Osteocyte (in vitro differentiated cells): Measurements from ENCODE around the gene TEX2. TPM values are rescaled to one million over a fixed set of nuclear protein-coding genes. Genes with fewer than 3 reads are reported as not detected.

ENCODE experiments used
- DNase-seq: peaks from one replicate; pipeline ENCODE4 v3.0.0; 2021; ENCODE audit warnings: mixed read lengths; ENCODE audit not compliant: unreplicated experiment; ENCODE audit errors: extremely low spot score
- H3K27ac Mint-ChIP-seq: one replicate; pipeline ENCODE4 v1.8.0; 2021; ENCODE audit warnings: mild to moderate bottlenecking, mixed read lengths; ENCODE audit not compliant: unreplicated experiment
- H3K27me3 Mint-ChIP-seq: one replicate; pipeline ENCODE4 v1.8.0; 2021; ENCODE audit warnings: mixed read lengths; ENCODE audit not compliant: unreplicated experiment
- H3K36me3 Mint-ChIP-seq: one replicate; pipeline ENCODE4 v1.8.0; 2021; ENCODE audit warnings: mixed read lengths; ENCODE audit not compliant: unreplicated experiment
- H3K4me1 Mint-ChIP-seq: one replicate; pipeline ENCODE4 v1.8.0; 2021; ENCODE audit warnings: mixed read lengths; ENCODE audit not compliant: unreplicated experiment
- H3K4me3 Mint-ChIP-seq: one replicate; pipeline ENCODE4 v1.8.0; 2021; ENCODE audit warnings: mild to moderate bottlenecking, moderate library complexity, mixed read lengths; ENCODE audit not compliant: unreplicated experiment
- H3K9me3 Mint-ChIP-seq: one replicate; pipeline ENCODE4 v1.8.0; 2021; ENCODE audit warnings: mixed read lengths; ENCODE audit not compliant: unreplicated experiment
- CTCF ChIP-seq: fragments of 200-600 bp; sonication (generic); IDR thresholded peaks from 2 replicates; pipeline ENCODE4 v1.5.0; 2021; ENCODE audit warnings: antibody characterized with exemption, mild to moderate bottlenecking, moderate library complexity
- total RNA-seq: library from RNA; stranded (reverse); gene quantifications from 2 replicates; pipeline ENCODE4 v1.2.1, GENCODE V29; 2021

The TEX2 gene
- total RNA-seq, 1 donor from 2014 or later: 73.5 TPM

GRCh38 chr17:64147110-64148016 is 115.7 kb downstream of the TEX2 start:
- peak overlapping the region; percentile 74 for H3K27ac Mint-ChIP-seq
- no peak for DNase-seq
- no peak overlapping the region for H3K4me3 Mint-ChIP-seq

DNA sequence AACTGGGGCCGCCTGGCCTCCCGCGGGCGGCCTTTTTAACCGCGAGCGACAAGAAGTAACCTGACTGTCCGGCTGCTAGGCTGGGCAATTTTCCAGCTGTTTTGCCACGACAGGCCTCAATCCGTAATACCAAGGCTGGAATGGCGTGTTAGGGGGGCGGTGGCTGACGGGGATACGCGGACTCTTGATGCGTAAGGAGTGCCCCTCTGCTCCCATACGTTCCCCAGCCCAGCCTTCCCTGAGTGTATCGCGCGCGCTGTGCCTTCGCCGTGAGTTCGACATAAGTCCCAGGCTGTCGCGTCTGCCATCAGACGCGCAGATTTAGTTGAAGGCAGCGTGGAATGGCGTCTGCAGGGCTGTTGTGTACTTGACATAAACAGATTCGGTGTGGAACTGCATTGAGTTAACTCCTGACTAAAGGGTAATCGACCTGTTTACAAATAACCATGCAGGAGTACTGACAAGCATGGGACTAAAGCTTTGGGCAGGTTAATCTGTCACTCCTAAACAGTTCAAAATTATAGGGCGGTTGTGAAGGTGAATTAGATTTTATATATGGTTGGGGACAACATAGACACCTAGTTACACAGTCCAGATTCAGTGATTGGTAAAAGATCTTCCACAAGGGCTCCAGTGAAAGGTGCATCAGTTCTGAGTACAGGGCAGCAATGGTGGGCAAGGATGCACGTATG is 116.5 kb downstream of the TEX2 start:
- DNase-seq: no peak
- Mint-ChIP-seq H3K4me1 (peaks cover 22% of the 10 kb centered on the region), H3K27me3 (no peaks in the 10 kb centered on the region), H3K27ac (no peak overlapping the region), H3K4me3 (no peak overlapping the region), H3K36me3 (peaks cover 23% of the 10 kb centered on the region), H3K9me3 (no peaks in the 10 kb centered on the region)
- TF ChIP-seq CTCF: no peak

More at GRCh38 chr17:64147110-64148016, 115.7 kb downstream of the TEX2 start:
- Mint-ChIP-seq H3K27me3 (no peaks in the 10 kb centered on the region), H3K36me3 (peaks cover 29% of the 10 kb centered on the region), H3K9me3 (no peaks in the 10 kb centered on the region), H3K4me1 (peaks cover 22% of the 10 kb centered on the region)
- no peak for TF ChIP-seq CTCF

DNA sequence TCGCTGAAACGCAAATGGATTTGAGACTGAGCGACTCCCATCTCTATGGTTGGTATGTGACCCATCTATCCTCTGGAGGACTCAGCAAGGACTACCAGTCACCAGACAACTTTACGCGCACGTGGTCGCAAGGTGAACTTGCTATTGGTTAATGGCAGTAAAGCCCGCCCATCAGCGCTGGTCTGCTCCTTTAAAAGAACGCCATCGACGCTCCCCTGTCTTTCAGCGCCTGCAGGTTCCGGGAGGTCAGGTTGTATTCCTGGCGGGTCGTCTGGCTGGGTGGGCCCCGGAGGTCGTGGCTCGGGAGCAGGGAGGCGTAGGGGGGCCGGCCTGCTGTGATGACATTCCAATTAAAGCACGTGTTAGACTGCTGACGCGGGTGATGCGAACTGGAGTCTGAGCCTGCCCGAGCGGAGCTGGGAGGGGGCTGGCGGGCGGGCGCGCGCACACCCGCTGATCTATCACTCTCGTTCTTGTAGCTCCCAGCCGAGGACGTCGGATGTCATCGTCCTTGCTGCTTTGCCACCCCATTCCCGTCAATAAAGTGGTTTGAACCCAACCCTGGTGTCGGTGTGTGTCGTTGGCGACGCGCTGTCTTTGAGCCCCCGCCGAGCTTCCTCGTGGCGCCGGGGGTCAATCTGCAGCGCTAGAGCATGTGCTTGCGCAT is 117.2 kb downstream of the TEX2 start:
- no peak for TF ChIP-seq CTCF
- no peak overlapping the region for H3K4me3 Mint-ChIP-seq
- peaks cover 22% of the 10 kb centered on the region for H3K4me1 Mint-ChIP-seq
- no peaks in the 10 kb centered on the region for H3K27me3 Mint-ChIP-seq
- H3K36me3 Mint-ChIP-seq: peaks cover 19% of the 10 kb centered on the region
- H3K9me3 Mint-ChIP-seq: no peaks in the 10 kb centered on the region
- no peak overlapping the region for H3K27ac Mint-ChIP-seq
- peak; percentile 98 for DNase-seq

DNA sequence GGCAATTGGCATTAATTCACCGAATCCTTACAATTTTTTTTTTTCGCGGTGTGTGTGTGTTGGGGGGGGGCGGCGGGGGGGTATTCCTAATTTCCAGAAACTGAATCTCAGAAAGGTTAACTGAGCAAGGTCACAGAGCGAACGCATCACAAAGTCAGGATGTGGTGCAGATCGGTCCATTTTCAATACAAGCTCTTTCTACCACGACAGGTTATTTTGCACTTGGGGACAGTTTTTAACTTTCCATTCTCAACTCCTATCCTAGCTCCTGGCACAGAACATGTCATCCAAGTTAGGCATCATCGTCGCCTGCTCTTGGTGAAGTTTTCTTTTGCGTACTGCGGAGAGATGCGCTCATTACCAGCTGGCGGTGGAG is 117.7 kb downstream of the TEX2 start:
- no peaks in the 10 kb centered on the region for H3K9me3 Mint-ChIP-seq
- no peak for DNase-seq
- H3K27me3 Mint-ChIP-seq: no peaks in the 10 kb centered on the region
- peaks cover 22% of the 10 kb centered on the region for H3K4me1 Mint-ChIP-seq
- H3K36me3 Mint-ChIP-seq: peaks cover 15% of the 10 kb centered on the region
- H3K4me3 Mint-ChIP-seq: no peak overlapping the region
- peak; percentile 15 for TF ChIP-seq CTCF
- H3K27ac Mint-ChIP-seq: no peak overlapping the region
